ENCODE measurements around the gene GLRX5.

GLRX5 gene

GRCh38 chr14:95530473-95531276, 4.2 kb upstream of the GLRX5 start:
- Histone ChIP-seq H3K27me3 (ENCODE audit: control insufficient read depth, insufficient read depth, low read length) (no peaks in the 10 kb centered on the region), H3K27ac (ENCODE audit: low read depth, low read length) (no peak overlapping the region), H3K9me3 (ENCODE audit: control insufficient read depth, insufficient read depth, low read length) (no peaks in the 10 kb centered on the region), H3K4me3 (ENCODE audit: low read depth, low read length) (no peak overlapping the region), H3K4me1 (ENCODE audit: control insufficient read depth, insufficient read depth, low read length) (peaks cover 20% of the 10 kb centered on the region), H3K36me3 (ENCODE audit: control insufficient read depth, insufficient read depth, low read length) (peaks cover 32% of the 10 kb centered on the region), H3K9ac (ENCODE audit: low read depth, low read length) (no peak overlapping the region)

DNA sequence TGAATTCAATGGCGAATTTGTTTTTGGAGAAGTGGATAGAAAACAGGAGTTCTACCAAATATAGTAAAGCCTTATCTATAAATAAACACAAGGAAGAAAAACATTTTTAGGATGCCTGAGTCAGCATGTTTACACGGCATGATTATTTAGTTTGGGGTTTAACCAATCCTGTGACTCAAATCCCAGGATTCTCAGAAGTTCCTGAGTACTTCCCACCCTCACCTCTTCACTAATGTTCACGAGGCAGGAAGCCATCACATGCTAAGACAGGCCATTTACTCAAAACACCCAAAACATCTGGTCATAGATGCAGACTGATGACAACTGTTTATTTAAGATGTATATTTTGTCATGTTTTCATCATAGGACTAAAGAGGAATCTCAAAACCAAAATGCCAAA, 3.4 kb upstream of the GLRX5 start:
- H3K27ac ChIP-seq (ENCODE audit: low read depth, low read length): no peak overlapping the region
- H3K4me3 ChIP-seq (ENCODE audit: low read depth, low read length): peak overlapping the region; percentile 19; the same call in 1 of the 2 replicates
- H3K36me3 ChIP-seq (ENCODE audit: control insufficient read depth, insufficient read depth, low read length): peaks cover 32% of the 10 kb centered on the region
- H3K9me3 ChIP-seq (ENCODE audit: control insufficient read depth, insufficient read depth, low read length): no peaks in the 10 kb centered on the region
- H3K27me3 ChIP-seq (ENCODE audit: control insufficient read depth, insufficient read depth, low read length): no peaks in the 10 kb centered on the region
- H3K4me1 ChIP-seq (ENCODE audit: control insufficient read depth, insufficient read depth, low read length): peaks cover 22% of the 10 kb centered on the region
- H3K9ac ChIP-seq (ENCODE audit: low read depth, low read length): no peak overlapping the region

DNA sequence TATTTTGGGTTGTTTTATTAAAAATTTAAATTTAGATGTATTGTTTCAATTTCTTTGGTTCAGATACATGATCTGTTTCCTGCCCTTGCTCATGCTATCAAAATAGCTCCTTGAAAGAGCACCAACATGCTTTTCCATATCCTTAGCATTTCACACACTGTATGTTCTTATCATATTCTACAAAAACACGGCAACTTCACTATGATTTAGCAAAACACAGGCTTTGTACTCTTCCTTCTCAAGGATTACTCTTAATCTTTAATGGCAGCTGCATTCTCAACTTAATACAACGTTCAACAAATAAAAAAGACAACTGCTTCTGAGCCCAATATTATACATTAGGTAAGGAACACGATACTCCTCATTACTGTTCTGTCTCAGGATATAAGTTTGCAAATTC, 2.9 kb upstream of the GLRX5 start:
- Histone ChIP-seq H3K36me3 (ENCODE audit: control insufficient read depth, insufficient read depth, low read length) (peaks cover 32% of the 10 kb centered on the region), H3K9ac (ENCODE audit: low read depth, low read length) (no peak overlapping the region), H3K4me1 (ENCODE audit: control insufficient read depth, insufficient read depth, low read length) (peaks cover 22% of the 10 kb centered on the region), H3K27ac (ENCODE audit: low read depth, low read length) (no peak overlapping the region), H3K4me3 (ENCODE audit: low read depth, low read length) (peak overlapping the region; percentile 97; the same call in 1 of the 2 replicates), H3K27me3 (ENCODE audit: control insufficient read depth, insufficient read depth, low read length) (no peaks in the 10 kb centered on the region; the same call in 1 of the 2 replicates), H3K9me3 (ENCODE audit: control insufficient read depth, insufficient read depth, low read length) (no peaks in the 10 kb centered on the region)

GRCh38 chr14:95533391-95533821, 1.4 kb upstream of the GLRX5 start:
- Histone ChIP-seq H3K4me1 (ENCODE audit: control insufficient read depth, insufficient read depth, low read length) (peaks cover 22% of the 10 kb centered on the region), H3K27ac (ENCODE audit: low read depth, low read length) (no peak overlapping the region), H3K27me3 (ENCODE audit: control insufficient read depth, insufficient read depth, low read length) (no peaks in the 10 kb centered on the region; the same call in 1 of the 2 replicates)

GRCh38 chr14:95533822-95534221, 1.0 kb upstream of the GLRX5 start:
- H3K9me3 ChIP-seq (ENCODE audit: control insufficient read depth, insufficient read depth, low read length): no peaks in the 10 kb centered on the region
- peaks cover 32% of the 10 kb centered on the region for H3K36me3 ChIP-seq (ENCODE audit: control insufficient read depth, insufficient read depth, low read length)
- peaks cover 22% of the 10 kb centered on the region for H3K4me1 ChIP-seq (ENCODE audit: control insufficient read depth, insufficient read depth, low read length)
- H3K27ac ChIP-seq (ENCODE audit: low read depth, low read length): peak overlapping the region; percentile 93
- H3K9ac ChIP-seq (ENCODE audit: low read depth, low read length): peak overlapping the region; percentile 79
- peak overlapping the region; percentile 97 for H3K4me3 ChIP-seq (ENCODE audit: low read depth, low read length)
- no peaks in the 10 kb centered on the region; the same call in 1 of the 2 replicates for H3K27me3 ChIP-seq (ENCODE audit: control insufficient read depth, insufficient read depth, low read length)

More at GRCh38 chr14:95533391-95533821, 1.4 kb upstream of the GLRX5 start:
- Histone ChIP-seq H3K9me3 (ENCODE audit: control insufficient read depth, insufficient read depth, low read length) (no peaks in the 10 kb centered on the region), H3K36me3 (ENCODE audit: control insufficient read depth, insufficient read depth, low read length) (peaks cover 32% of the 10 kb centered on the region), H3K9ac (ENCODE audit: low read depth, low read length) (peak overlapping the region; percentile 79), H3K4me3 (ENCODE audit: low read depth, low read length) (peak overlapping the region; percentile 97)

DNA sequence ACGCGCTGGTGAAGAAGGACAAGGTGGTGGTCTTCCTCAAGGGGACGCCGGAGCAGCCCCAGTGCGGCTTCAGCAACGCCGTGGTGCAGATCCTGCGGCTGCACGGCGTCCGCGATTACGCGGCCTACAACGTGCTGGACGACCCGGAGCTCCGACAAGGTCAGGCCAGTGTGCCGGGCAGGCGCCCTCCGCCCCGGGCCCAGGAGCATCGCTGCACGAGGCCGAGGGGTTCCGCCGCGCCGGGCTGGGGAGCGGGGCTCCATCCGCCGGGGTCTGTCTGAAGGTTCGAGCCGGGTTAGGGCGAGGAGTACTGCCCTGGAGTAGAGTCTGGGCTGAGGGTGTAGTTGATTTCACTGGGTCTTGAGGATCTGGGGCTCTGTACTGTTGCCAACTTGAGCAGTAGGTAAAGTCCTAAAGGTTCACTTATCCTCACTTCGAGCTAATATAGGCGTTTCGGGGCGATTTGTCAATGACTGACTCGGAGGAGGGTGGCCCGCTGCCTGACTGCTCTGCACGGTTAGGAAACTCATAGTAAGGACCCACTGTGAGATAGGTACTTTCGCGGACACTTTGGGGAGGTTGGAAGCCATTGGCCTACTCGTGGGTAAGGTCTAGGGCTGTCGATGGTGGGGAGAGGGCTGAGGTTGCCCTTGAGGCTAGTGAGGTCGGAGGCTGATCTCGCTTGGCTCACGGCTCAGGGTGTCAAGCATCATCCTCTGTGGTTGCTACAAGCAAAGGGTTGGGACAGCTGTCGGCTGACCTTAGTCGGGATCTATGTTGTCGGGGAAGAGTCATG, 574 bp downstream of the GLRX5 start:
- no peaks in the 10 kb centered on the region for H3K9me3 ChIP-seq (ENCODE audit: control insufficient read depth, insufficient read depth, low read length)
- H3K4me3 ChIP-seq (ENCODE audit: low read depth, low read length): peak overlapping the region; percentile 97
- H3K27me3 ChIP-seq (ENCODE audit: control insufficient read depth, insufficient read depth, low read length): no peaks in the 10 kb centered on the region; the same call in 1 of the 2 replicates
- H3K36me3 ChIP-seq (ENCODE audit: control insufficient read depth, insufficient read depth, low read length): peaks cover 27% of the 10 kb centered on the region
- no peak overlapping the region for H3K27ac ChIP-seq (ENCODE audit: low read depth, low read length)
- peak overlapping the region; percentile 57 for H3K9ac ChIP-seq (ENCODE audit: low read depth, low read length)
- H3K4me1 ChIP-seq (ENCODE audit: control insufficient read depth, insufficient read depth, low read length): peaks cover 22% of the 10 kb centered on the region

DNA sequence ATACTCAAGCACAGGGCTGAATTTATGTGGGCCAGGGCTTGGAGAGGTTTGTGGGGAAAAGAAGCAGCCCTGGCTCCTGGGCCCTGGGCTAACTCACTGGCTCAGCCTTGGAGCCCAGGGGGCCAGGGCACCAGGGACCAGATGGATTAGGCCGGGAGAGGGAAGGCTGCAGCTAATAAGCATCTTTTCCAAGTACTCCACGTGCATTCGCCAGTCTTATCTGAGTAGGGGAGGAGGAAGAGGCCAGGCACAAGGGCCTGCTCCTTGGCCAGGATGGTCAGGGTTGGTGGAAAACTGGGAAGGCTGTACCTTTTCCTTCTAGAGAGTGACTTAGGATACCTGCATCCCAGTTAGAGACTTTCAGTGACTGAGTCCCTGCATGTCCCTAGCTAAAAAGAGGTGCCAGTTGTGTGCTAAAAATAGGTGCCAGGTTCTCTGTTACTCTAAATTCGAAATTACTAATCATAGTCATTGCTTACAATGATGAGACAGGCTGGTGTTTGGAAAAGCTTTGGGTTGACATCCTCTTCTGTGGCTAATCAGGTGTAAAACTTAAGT, 1.3 kb downstream of the GLRX5 start:
- peak overlapping the region; percentile 97 for H3K4me3 ChIP-seq (ENCODE audit: low read depth, low read length)
- no peaks in the 10 kb centered on the region; the same call in 1 of the 2 replicates for H3K27me3 ChIP-seq (ENCODE audit: control insufficient read depth, insufficient read depth, low read length)
- peaks cover 22% of the 10 kb centered on the region for H3K4me1 ChIP-seq (ENCODE audit: control insufficient read depth, insufficient read depth, low read length)
- peak overlapping the region; percentile 57; the same call in 1 of the 2 replicates for H3K9ac ChIP-seq (ENCODE audit: low read depth, low read length)
- no peaks in the 10 kb centered on the region for H3K9me3 ChIP-seq (ENCODE audit: control insufficient read depth, insufficient read depth, low read length)
- no peak overlapping the region for H3K27ac ChIP-seq (ENCODE audit: low read depth, low read length)
- H3K36me3 ChIP-seq (ENCODE audit: control insufficient read depth, insufficient read depth, low read length): peaks cover 20% of the 10 kb centered on the region

- H3K4me1 ChIP-seq (ENCODE audit: control insufficient read depth, insufficient read depth, low read length): peaks cover 22% of the 10 kb centered on the region
Measured at GRCh38 chr14:95536671-95537070, 1.8 kb downstream of the GLRX5 start.

DNA sequence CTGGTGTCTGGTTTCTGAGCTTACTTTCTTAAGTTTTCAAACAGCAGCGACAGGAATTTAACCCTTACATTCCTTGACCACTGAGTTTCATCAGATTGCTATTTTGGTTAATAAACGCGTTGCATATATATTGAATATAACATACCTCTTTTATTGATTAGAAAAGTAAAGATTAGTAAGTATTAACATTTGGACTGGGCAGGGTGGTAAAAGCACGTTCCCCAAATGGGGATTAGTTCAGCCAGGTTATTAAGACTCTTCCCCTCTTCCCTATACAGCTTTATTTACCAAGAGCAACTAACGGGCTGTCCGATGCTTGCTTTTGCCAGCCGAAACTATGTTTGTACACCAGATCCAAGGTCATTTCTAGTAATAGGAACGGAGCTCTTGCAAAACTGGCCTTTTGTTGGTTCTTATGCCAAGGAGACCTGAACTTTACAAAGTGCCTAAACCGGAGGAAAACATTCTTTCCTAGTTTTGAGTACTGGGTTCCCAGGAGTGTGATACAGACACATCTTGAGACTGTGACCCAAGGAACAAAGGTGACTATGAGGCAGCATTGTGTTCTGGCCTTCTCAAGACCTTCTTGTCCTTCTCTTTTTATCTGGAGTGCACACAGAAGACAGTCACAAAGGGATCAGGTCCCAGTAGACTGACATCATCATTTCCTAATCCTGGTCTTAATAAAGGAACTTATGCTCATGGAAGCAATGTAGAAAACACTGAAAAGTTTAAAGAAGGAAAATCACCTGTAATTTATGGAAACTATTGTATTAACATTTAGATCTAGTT, 2.6 kb downstream of the GLRX5 start:
- no peak overlapping the region for H3K9ac ChIP-seq (ENCODE audit: low read depth, low read length)
- no peak overlapping the region for H3K27ac ChIP-seq (ENCODE audit: low read depth, low read length)
- H3K36me3 ChIP-seq (ENCODE audit: control insufficient read depth, insufficient read depth, low read length): peaks cover 7% of the 10 kb centered on the region
- H3K4me1 ChIP-seq (ENCODE audit: control insufficient read depth, insufficient read depth, low read length): peaks cover 15% of the 10 kb centered on the region
- no peaks in the 10 kb centered on the region; the same call in 1 of the 2 replicates for H3K27me3 ChIP-seq (ENCODE audit: control insufficient read depth, insufficient read depth, low read length)
- no peaks in the 10 kb centered on the region for H3K9me3 ChIP-seq (ENCODE audit: control insufficient read depth, insufficient read depth, low read length)
- no peak overlapping the region for H3K4me3 ChIP-seq (ENCODE audit: low read depth, low read length)

More at GRCh38 chr14:95536671-95537070, 1.8 kb downstream of the GLRX5 start:
- H3K9me3 ChIP-seq (ENCODE audit: control insufficient read depth, insufficient read depth, low read length): no peaks in the 10 kb centered on the region
- H3K9ac ChIP-seq (ENCODE audit: low read depth, low read length): no peak overlapping the region
- peaks cover 15% of the 10 kb centered on the region for H3K36me3 ChIP-seq (ENCODE audit: control insufficient read depth, insufficient read depth, low read length)
- H3K4me3 ChIP-seq (ENCODE audit: low read depth, low read length): peak overlapping the region; percentile 97
- H3K27ac ChIP-seq (ENCODE audit: low read depth, low read length): no peak overlapping the region
- H3K27me3 ChIP-seq (ENCODE audit: control insufficient read depth, insufficient read depth, low read length): no peaks in the 10 kb centered on the region; the same call in 1 of the 2 replicates
